HG02981 (cell line): ENCODE measurements around the gene SPSB2.

Experiments
- ATAC-seq: cut with Tn5 transposase; IDR thresholded peaks from one replicate; pipeline ENCODE4 v1.9.1; 2021; ENCODE audit warnings: mild to moderate bottlenecking, moderate library complexity; ENCODE audit not compliant: unreplicated experiment

The SPSB2 gene

DNA sequence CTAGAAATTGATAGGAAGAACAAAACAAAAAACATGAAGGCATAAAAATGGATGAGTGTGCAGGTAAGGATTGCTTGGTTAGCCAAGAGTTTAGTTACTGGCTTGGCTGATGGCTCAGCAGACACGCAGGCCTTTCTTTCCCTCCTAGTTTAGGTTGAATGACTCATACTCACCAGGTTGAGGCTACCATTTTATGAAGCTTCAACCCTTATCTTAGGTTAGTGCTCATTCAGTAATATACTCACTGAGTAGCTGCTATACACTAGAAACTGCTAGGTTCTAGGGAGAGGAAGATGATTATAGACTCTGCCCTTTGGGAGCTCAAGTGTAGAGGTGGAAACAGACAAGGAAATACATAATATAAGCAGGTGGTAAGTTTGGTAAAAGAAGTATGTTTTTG lies 38.8 kb downstream of the SPSB2 start:
- ATAC-seq, result no peak

DNA sequence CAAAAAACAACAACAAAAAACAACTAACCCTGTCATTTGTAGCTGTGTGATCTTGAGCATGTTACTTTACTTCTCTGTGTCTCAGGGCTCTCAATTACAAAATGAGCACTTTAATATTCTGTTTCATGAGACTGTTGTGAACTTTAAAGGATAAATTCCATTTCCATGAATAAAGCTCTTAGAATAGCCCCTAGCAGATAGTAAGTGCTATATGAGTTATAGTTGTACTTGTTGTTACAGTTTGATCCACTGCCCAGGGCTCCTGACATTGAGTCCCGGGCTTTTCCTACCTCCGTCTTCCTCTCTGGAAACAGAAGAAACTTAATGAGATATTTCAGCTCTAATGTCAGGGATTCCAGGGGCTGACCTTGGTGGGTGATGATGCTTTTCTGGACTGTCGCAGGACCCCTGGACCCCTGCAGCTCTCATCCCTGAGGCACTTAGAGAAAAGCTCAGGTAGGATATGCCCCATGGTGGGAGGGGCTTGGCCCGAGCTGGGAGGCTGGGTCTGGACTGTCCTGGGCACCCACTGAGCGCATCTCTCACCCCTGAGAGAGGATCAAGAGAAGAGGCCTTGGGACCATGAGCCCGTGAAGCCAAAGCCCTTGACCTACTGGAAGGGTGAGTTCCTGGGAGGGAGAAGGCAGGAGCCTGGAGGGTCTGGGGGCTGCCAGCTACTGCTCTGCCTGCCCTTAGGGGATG lies 39.8 kb downstream of the SPSB2 start:
- ATAC-seq, result no peak

- no peak for ATAC-seq
Measured at GRCh38 chr12:6832125-6832524, 41.0 kb downstream of the SPSB2 start.

DNA sequence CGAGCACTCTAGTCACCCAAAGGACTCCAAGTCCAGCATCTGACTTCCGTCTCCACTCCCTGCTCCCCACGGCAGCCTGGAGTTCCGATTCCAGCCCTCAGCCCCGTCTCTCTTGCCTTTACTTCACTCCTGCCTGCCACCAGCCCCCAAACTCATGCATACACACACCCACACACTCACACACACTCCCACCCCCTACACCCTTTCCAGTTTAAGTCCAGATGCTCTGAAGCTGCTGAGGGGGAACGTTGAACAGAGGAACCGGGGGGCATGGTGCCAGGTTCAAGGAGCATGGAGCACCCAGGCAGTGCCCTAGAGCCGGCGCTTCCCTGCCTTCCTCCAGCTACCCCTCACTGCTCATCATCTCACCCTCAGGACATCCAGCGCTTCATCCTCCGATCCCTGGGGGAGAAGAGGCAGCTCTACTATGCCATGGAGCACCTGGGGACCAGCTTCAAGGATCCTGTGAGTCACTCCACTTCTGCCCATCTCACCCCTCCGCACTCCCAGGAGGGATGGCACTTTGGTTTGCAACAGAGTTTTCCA lies 41.6 kb downstream of the SPSB2 start:
- ATAC-seq, result no peak

- ATAC-seq, result no peak
Measured at GRCh38 chr12:6830999-6831398, 42.1 kb downstream of the SPSB2 start.

- ATAC-seq, result no peak
Measured at GRCh38 chr12:6830286-6830890, 42.7 kb downstream of the SPSB2 start.

GRCh38 chr12:6829536-6830220 lies 43.4 kb downstream of the SPSB2 start:
- no peak for ATAC-seq

DNA sequence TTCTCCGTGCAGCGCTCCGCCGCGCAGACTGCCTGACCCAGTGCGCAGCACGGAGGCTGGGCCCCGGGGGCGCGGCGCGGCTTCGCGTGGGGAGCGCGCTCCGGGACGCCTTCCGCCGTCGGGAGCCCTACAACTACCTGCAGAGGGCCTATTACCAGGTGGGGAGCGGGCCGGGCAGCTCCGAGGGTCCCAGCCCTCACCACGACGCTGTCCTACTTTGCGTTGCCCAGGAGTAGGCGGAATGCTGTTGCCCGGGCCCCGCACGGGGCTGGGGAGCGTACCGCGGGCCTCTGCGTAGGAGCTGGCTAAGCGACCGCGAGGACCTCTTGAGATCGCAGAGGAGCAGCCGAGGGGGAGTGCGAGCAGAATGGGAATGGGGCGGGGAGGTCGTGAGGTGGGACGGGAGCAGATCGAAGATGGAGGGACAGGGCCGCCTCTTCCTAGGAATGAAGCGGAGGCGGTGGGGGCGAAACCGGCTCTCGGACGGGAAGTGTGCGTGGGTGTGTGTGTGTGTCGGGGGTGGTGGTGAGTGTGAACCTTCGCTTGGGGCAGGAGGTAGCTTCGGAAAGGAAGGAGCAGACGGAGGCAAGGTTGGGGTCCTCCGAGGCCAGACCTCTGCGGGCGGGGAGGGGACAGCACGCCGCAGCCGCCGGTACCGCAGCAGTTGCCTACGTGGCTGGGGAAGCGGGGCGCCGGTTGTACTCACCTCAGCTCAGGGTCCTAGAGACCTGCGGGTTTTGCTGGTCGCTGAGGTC lies 44.1 kb downstream of the SPSB2 start:
- ATAC-seq, result no peak

- no peak for ATAC-seq
Measured at GRCh38 chr12:6827982-6828780, 44.9 kb downstream of the SPSB2 start, which contains the start of gene P3H3. Gene P3H3, plus strand, starts transcription at chr12:6828407. Its CDS starts 34 bp downstream, at chr12:6828441.

DNA sequence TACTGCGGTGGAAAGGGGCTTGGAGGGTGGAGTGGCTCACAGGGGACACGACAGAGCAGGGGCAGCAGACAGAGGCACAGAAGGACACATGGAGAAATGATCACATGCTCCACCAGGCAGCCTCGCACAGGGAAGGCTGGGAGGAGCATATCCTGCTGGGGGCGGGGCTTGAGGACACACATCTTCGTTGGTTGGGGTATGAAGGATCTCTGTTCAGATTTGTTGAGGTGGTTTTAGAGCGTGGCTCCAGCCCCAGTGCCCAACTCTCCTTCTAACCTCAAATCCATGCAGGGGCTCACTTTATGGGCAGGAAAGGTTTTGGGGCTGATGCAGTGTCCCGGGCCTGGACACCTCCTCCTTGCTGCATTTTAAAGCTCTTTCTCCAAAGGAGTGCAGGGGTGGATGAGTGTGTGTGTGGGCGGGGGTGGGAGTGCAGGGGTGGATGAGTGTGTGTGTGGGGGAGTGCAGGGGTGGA lies 45.6 kb downstream of the SPSB2 start:
- ATAC-seq, result no peak

GRCh38 chr12:6826734-6827436 lies 46.2 kb downstream of the SPSB2 start:
- no peak for ATAC-seq

DNA sequence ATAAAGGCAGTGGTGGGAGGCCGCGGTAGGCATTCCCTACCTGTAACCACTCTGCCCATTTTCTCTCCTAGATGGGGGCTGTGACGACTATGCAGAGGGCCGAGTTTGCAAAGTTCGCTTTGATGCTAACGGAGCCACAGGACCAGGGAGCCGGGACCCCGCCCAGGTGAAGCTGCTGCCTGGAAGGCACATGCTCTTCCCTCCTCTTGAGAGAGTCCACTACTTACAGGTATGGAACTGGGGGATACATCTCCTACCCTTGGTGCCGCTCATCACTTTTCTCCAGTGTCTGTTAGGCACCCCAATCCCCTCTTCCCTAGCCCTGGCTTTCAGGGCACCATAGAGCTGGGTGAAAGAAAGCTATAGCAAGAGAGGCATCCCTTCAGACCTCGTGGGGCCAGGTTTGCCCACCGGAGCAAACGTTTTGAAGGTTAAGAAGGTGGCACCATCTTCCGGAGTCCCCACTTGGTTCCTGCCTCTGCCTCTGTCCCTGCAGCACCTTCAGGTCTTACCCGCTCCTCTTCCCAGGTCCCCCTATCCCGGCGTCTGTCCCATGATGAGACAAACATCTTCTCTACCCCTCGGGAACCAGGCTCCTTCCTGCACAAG lies 46.9 kb downstream of the SPSB2 start:
- no peak for ATAC-seq

DNA sequence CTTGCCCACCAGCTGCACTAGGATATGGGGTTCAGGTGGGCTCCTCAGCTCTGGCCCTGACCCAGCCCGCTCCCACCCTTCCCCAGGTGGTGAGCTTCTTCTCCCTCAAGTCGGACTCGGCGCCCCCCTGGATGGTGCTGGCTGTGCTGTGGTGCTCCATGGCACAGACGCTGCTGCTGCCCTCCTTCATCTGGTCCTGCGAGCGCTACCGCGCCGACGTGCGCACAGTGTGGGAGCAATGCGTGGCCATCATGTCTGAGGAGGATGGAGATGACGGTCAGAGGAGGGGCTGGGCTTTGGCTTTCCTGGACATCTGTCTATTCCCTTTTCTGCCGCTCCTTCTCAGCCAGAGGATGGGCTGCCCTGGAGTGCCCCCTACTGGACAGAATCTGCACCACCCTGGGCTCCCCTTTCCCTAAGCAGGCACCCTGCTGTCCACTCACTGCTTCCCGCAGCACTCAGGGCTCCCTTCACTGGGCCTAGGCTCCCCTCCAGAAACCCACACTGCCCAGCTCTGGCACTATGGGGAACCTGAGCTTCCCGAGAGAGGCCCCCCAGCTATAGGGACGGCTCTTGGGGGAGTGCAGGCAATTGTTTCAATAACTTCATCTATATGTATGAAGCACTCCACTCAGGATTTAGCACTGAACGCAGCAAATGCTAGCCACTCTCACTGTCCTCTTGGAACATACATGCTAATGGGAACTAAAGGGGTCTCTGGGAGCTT lies 47.5 kb downstream of the SPSB2 start:
- no peak for ATAC-seq

DNA sequence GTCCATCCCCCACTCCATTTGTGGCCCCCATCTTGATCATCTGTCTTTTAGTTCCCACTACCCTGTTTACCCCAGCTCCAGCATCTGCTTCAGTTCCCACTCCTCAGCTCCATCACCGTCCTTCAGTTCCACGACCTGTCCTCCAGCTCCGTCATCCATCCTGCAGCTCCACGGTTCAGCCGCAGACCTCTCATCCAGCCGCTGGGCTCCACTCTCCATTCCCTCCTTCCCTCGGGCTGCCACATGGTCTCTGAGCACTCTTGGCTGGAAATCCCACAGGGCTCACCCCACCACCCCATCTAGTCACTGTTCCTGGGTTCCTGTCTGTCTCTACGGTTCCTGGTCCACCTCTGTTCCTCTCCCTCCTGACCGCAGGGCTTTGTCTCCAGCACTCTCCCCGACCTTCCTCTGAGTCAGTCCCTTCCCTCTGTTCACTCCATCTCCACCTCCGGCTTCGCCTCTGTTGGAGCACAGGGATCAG lies 48.2 kb downstream of the SPSB2 start:
- ATAC-seq, result no peak

DNA sequence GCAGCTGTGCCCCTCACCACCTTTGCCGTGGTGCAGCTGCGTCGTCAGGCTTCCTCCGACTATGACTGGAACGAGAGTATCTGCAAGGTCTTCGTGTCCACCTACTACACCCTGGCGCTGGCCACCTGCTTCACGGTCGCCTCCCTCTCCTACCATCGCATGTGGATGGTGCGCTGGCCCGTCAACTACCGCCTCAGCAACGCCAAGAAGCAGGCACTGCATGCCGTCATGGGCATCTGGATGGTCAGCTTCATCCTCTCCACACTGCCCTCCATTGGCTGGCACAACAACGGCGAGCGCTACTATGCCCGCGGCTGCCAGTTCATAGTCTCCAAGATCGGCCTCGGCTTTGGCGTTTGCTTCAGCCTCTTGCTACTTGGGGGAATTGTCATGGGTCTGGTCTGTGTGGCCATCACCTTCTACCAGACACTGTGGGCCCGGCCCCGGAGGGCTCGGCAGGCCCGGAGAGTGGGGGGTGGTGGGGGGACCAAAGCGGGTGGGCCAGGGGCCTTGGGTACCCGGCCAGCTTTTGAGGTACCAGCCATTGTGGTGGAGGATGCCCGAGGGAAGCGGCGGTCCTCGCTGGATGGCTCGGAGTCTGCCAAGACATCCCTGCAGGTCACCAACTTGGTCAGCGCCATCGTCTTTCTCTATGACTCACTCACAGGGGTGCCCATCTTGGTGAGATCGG lies 48.9 kb downstream of the SPSB2 start:
- no peak for ATAC-seq

GRCh38 chr12:6823182-6824084 lies 49.7 kb downstream of the SPSB2 start:
- ATAC-seq, result no peak
